GM12878 (cell line): ENCODE results near the gene PRKCD. TPM values are rescaled to one million over a fixed set of nuclear protein-coding genes. Genes with fewer than 3 reads are reported as not detected.

ENCODE experiments used
- CUX1 ChIP-seq: IDR thresholded peaks from 2 replicates; pipeline ENCODE4 v1.6.1; 2012; ENCODE audit warnings: improper control_type of control experiment, low read depth, low read length; ENCODE audit not compliant: insufficient replicate concordance
- DPF2 ChIP-seq: fragments of 450-650 bp; IDR thresholded peaks from 2 replicates; pipeline ENCODE4 v1.6.1; 2017; ENCODE audit warnings: mild to moderate bottlenecking
- EED ChIP-seq: sonication (generic); IDR thresholded peaks from 2 replicates; pipeline ENCODE4 v1.6.1; 2016; ENCODE audit warnings: antibody characterized with exemption, low read depth
- EZH2 ChIP-seq: IDR thresholded peaks from 2 replicates; pipeline ENCODE4 v1.6.1; 2012; ENCODE audit warnings: low read depth, mild to moderate bottlenecking, control low read depth, inconsistent platforms, low read length, borderline replicate concordance; ENCODE audit not compliant: control insufficient read depth
- HDGF ChIP-seq: fragments of 450-650 bp; IDR thresholded peaks from 2 replicates; pipeline ENCODE4 v1.6.1; 2016; ENCODE audit warnings: antibody characterized with exemption
- MAX ChIP-seq: IDR thresholded peaks from 2 replicates; pipeline ENCODE4 v1.6.1; 2012; ENCODE audit warnings: low read depth, low read length, improper control_type of control experiment
- MTA3 ChIP-seq: IDR thresholded peaks from 2 replicates; pipeline ENCODE4 v1.6.1; 2012; ENCODE audit warnings: low read length, inconsistent platforms, borderline replicate concordance
- NFXL1 ChIP-seq: fragments of 450-650 bp; IDR thresholded peaks from 2 replicates; pipeline ENCODE4 v1.6.1; 2017; ENCODE audit warnings: antibody characterized with exemption, mild to moderate bottlenecking, borderline replicate concordance
- PBX3 ChIP-seq: IDR thresholded peaks from 2 replicates; pipeline ENCODE4 v1.6.1; 2011; ENCODE audit warnings: mild to moderate bottlenecking, low read depth, low read length, moderate library complexity; ENCODE audit not compliant: insufficient replicate concordance
- PRDM15 ChIP-seq: fragments of 450-650 bp; formaldehyde crosslinking; IDR thresholded peaks from 2 replicates; pipeline ENCODE4 v1.4.0; 2020; ENCODE audit warnings: mild to moderate bottlenecking, moderate library complexity
- SIN3A ChIP-seq: IDR thresholded peaks from 2 replicates; pipeline ENCODE4 v1.6.1; 2012; ENCODE audit warnings: low read depth, low read length, improper control_type of control experiment
- TCF3 ChIP-seq: IDR thresholded peaks from 2 replicates; pipeline ENCODE4 v1.6.1; 2012; ENCODE audit warnings: low read depth, mild to moderate bottlenecking, low read length, borderline replicate concordance; ENCODE audit not compliant: insufficient read depth
- ZBTB33 ChIP-seq: fragments of 450-650 bp; IDR thresholded peaks from 2 replicates; pipeline ENCODE4 v1.6.1; 2017; ENCODE audit warnings: mild to moderate bottlenecking
- ZNF274 ChIP-seq: IDR thresholded peaks from one replicate; pipeline ENCODE4 v1.8.0; 2011; ENCODE audit not compliant: insufficient read length, insufficient read depth
- polyA plus RNA-seq, 11 experiments: library from polyadenylated mRNA; depleted of rRNA in 4 of 11; unstranded in 6 of 11; stranded (reverse) in 5 of 11; fragments of >200 nt; fragmentation: Nextera tagmentation in 4 of 11; fragmentation: Illumina TruSeq in 1 of 11; extraction: Ambion mirVana in 4 of 11; extraction: Trizol in 1 of 11; gene quantifications; 1 replicate in 1 of 11; 2 replicates in 10 of 11; pipeline versions ENCODE4 v1.2.1 to v1.2.3, GENCODE V29; 2011 to 2016; ENCODE audit warnings: inconsistent platforms in 2 of 11, missing spikeins in 2 of 11, low read depth in 1 of 11
- total RNA-seq, 4 experiments: library from RNA; depleted of rRNA in 3 of 4; stranded (reverse); fragments of >200 nt in 3 of 4; fragmentation: Illumina TruSeq in 1 of 4; extraction: Trizol in 1 of 4; gene quantifications; 2 replicates each; pipeline versions ENCODE4 v1.2.1 to v1.2.3, GENCODE V29; 2013 to 2021

The PRKCD gene
- total and polyA plus RNA-seq, 10 of the 15 experiments (the other 5 are each of a cell fraction or from before 2014, with no cell fraction given): 10.0 to 114 (median 42.4) TPM

- no peak for TF ChIP-seq CUX1
- peak; percentile 61 for TF ChIP-seq DPF2
- TF ChIP-seq ZBTB33: no peak
- no peak for TF ChIP-seq PRDM15 (CRISPR knock-in tag)
- no peak for TF ChIP-seq ZNF274
- TF ChIP-seq EED: peak; percentile 79
- no peak for TF ChIP-seq EZH2
- TF ChIP-seq TCF3: no peak
- peak; percentile 49; the same call in 1 of the 2 replicates for TF ChIP-seq HDGF
- no peak for TF ChIP-seq PBX3
- TF ChIP-seq NFXL1: no peak
- TF ChIP-seq SIN3A: no peak
- no peak for TF ChIP-seq MTA3
- no peak for TF ChIP-seq MAX
Observed at GRCh38 chr3:53161820-53162671, 1.0 kb downstream of the PRKCD start (continued).
